Caco-2 (cell line): ENCODE results near the gene DDN. TPM values are rescaled to one million over a fixed set of nuclear protein-coding genes. Genes with fewer than 3 reads are reported as not detected.

ENCODE experiments used
- BruUV-seq: library from RNA; stranded (reverse); fragments of 400-500 nt; replicated peaks from 2 replicates; lab custom pipeline; 2021; lab: Mats Ljungman, UMichigan
- CTCF ChIA-PET: fragments of 300-600 bp; sonication (Branson Sonifier 250); formaldehyde crosslinking; loops from one replicate; lab custom pipeline; 2022; ENCODE audit warnings: antibody characterized with exemption; lab: Charles Lee
- POLR2A ChIA-PET: fragments of 300-600 bp; sonication (Branson Sonifier 250); formaldehyde crosslinking; loops from one replicate; lab custom pipeline; 2022; ENCODE audit warnings: antibody characterized with exemption; lab: Charles Lee
- DNase-seq, 2 experiments: peaks; one replicate each; pipeline versions ENCODE4 v3.0.0 to v3.0.0-alpha.2; 2020 to 2022
- H3K27me3 ChIP-seq: replicated peaks from 2 replicates; pipeline ENCODE4 v1.6.0; 2011; ENCODE audit warnings: low read length; ENCODE audit not compliant: control insufficient read depth, insufficient read depth
- H3K36me3 ChIP-seq: 2 replicates; pipeline ENCODE4 v1.5.1; 2011; ENCODE audit warnings: low read length; ENCODE audit not compliant: control insufficient read depth, insufficient read depth
- H3K4me1 ChIP-seq: fragments of 250-450 bp; sonication (Bioruptor Pico); 2 replicates; pipeline ENCODE4 v1.5.1; 2020; ENCODE audit warnings: mild to moderate bottlenecking
- H3K4me3 ChIP-seq: 2 replicates; pipeline ENCODE4 v1.5.1; 2011; ENCODE audit warnings: low read depth, mild to moderate bottlenecking, control low read depth, low read length
- H3K9me3 ChIP-seq: fragments of 250-450 bp; sonication (Bioruptor Pico); 2 replicates; pipeline ENCODE4 v1.5.1; 2020; ENCODE audit warnings: mild to moderate bottlenecking, moderate library complexity
- H3K27ac Mint-ChIP-seq: one replicate; pipeline ENCODE4 v1.8.0; 2022; ENCODE audit warnings: mixed read lengths; ENCODE audit not compliant: unreplicated experiment
- H3K27me3 Mint-ChIP-seq: one replicate; pipeline ENCODE4 v1.8.0; 2022; ENCODE audit warnings: mixed read lengths; ENCODE audit not compliant: insufficient read depth, unreplicated experiment
- H3K36me3 Mint-ChIP-seq: one replicate; pipeline ENCODE4 v1.8.0; 2022; ENCODE audit warnings: mild to moderate bottlenecking, mixed read lengths; ENCODE audit not compliant: insufficient read depth, unreplicated experiment
- H3K4me1 Mint-ChIP-seq: one replicate; pipeline ENCODE4 v1.8.0; 2022; ENCODE audit warnings: low read depth, mixed read lengths; ENCODE audit not compliant: unreplicated experiment
- H3K4me3 Mint-ChIP-seq: one replicate; pipeline ENCODE4 v1.8.0; 2022; ENCODE audit warnings: mild to moderate bottlenecking, moderate library complexity, mixed read lengths; ENCODE audit not compliant: unreplicated experiment
- H3K9me3 Mint-ChIP-seq: one replicate; pipeline ENCODE4 v1.8.0; 2022; ENCODE audit warnings: mixed read lengths; ENCODE audit not compliant: unreplicated experiment
- intact Hi-C: fragments of 100-400 bp; cut with micrococcal nuclease; formaldehyde crosslinking; loops from one replicate; pipeline ENCODE4 v1.10.0; 2022; ENCODE audit not compliant: unreplicated experiment
- total RNA-seq: library from RNA; stranded (reverse); gene quantifications from 2 replicates; pipeline ENCODE4 v1.2.3, GENCODE V29; 2022
- TF ChIP-seq, protein P1 (sequence below), 2 experiments: fragments of 200-600 bp in 1 of 2; IDR thresholded peaks; 1 replicate in 1 of 2; 2 replicates in 1 of 2; pipeline versions ENCODE4 v1.5.1 to v1.8.0; 2011 to 2022; ENCODE audit warnings: antibody characterized with exemption in 1 of 2, control low read depth in 1 of 2, inconsistent platforms in 1 of 2, low read depth in 1 of 2, low read length in 1 of 2, mild to moderate bottlenecking in 1 of 2, moderate library complexity in 1 of 2; ENCODE audit not compliant: insufficient read depth in 1 of 2, severe bottlenecking in 1 of 2, unreplicated experiment in 1 of 2

Gene DDN
- total RNA-seq, 1 experiment from 2014 or later: 1.9 TPM

DNA sequence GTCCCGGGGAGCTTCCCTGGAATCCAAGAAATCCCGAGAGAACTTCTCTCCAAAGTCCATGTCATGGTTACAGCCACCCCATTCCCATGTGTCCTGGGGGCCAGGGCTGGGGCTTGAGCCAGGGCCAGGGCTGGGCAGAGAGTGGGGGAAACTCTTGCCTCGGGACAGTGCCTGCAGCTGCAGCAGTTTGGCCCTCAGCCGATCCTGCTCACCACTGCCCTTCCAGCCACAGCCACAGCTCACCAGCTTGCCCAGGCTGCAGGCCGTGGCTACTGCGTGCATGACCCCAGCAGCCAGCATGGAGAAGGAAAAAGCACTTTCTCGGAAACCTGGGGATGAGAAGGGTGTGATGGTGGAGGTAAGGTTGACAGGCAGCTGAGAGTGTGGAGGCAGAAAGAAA lies 31.2 kb downstream of the DDN start:
- POLR2A ChIA-PET: no interaction called here
- no peaks in the 10 kb centered on the region for H3K36me3 Mint-ChIP-seq
- TF ChIP-seq, protein P1, sequence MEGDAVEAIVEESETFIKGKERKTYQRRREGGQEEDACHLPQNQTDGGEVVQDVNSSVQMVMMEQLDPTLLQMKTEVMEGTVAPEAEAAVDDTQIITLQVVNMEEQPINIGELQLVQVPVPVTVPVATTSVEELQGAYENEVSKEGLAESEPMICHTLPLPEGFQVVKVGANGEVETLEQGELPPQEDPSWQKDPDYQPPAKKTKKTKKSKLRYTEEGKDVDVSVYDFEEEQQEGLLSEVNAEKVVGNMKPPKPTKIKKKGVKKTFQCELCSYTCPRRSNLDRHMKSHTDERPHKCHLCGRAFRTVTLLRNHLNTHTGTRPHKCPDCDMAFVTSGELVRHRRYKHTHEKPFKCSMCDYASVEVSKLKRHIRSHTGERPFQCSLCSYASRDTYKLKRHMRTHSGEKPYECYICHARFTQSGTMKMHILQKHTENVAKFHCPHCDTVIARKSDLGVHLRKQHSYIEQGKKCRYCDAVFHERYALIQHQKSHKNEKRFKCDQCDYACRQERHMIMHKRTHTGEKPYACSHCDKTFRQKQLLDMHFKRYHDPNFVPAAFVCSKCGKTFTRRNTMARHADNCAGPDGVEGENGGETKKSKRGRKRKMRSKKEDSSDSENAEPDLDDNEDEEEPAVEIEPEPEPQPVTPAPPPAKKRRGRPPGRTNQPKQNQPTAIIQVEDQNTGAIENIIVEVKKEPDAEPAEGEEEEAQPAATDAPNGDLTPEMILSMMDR (IDR thresholded peaks at IDR 0.05; ENCODE audit: insufficient read depth in 1 of 2, low read depth in 1 of 2, low read length in 1 of 2, severe bottlenecking in 1 of 2, unreplicated experiment in 1 of 2): no peak
- Histone ChIP-seq H3K9me3 (no peaks in the 10 kb centered on the region), H3K4me1 (peaks cover 25% of the 10 kb centered on the region), H3K27me3 (no peaks in the 10 kb centered on the region), H3K36me3 (no peaks in the 10 kb centered on the region), H3K4me3 (no peak overlapping the region)
- DNase-seq: no peak
- H3K9me3 Mint-ChIP-seq: no peaks in the 10 kb centered on the region
- no TSS peak for BruUV-seq
- no peak overlapping the region for H3K27ac Mint-ChIP-seq
- intact Hi-C loops: no loop called here
- no peaks in the 10 kb centered on the region for H3K27me3 Mint-ChIP-seq
- H3K4me1 Mint-ChIP-seq: peaks cover 18% of the 10 kb centered on the region
- CTCF ChIA-PET: interaction anchor here (1.1 to 2.6 kb wide), 6 partner anchors 10 to 29 kb away, joined by 3 to 8 read pairs (median 6); partner anchors contain the start of gene WNT1
- H3K4me3 Mint-ChIP-seq: no peak overlapping the region

DNA sequence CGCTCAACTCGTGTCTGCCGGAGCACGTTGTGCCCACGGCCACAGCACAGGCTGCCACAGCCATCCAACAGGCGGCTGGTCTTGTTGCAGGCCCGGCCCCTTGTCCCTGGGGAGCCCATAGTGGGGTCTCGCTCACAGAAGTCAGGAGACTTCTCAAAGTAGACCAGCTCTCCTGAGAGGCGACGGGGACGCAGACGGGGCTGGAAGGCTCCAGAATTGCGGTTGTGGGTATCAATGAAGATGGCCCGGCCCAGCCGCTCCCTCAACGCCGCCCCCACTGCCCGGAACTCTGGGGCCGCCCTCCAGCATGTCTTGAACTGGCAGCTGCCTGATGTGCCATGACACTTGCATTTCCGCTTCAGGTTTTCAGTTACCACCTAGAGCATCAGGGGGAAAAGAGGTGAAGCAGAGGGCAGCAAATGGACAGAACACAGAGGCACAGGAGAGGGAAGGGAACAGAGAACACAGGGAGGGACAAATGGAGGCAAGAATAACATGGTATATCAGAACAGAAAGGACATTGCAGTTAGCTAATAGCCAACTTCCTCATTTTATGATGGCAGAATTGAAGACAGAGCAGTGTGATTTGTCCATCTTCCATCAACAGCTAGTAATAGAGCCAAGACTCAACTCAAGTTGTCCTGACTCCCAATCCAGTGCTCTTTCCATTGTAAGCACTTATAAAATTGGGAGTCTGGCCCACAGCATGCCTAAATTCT lies 32.8 kb downstream of the DDN start:
- Mint-ChIP-seq H3K9me3 (no peaks in the 10 kb centered on the region), H3K36me3 (no peaks in the 10 kb centered on the region), H3K4me1 (peaks cover 16% of the 10 kb centered on the region), H3K27ac (no peak overlapping the region), H3K27me3 (no peaks in the 10 kb centered on the region), H3K4me3 (no peak overlapping the region)
- Histone ChIP-seq H3K4me1 (peaks cover 20% of the 10 kb centered on the region), H3K27me3 (no peaks in the 10 kb centered on the region), H3K4me3 (no peak overlapping the region), H3K9me3 (no peaks in the 10 kb centered on the region), H3K36me3 (no peaks in the 10 kb centered on the region)
- TF ChIP-seq, protein P1 (IDR thresholded peaks at IDR 0.05; ENCODE audit: insufficient read depth in 1 of 2, low read depth in 1 of 2, low read length in 1 of 2, severe bottlenecking in 1 of 2, unreplicated experiment in 1 of 2): no peak
- POLR2A ChIA-PET: interaction anchor here (0.6 to 1.1 kb wide), 3 partner anchors 7 to 22 kb away, joined by 3 to 5 read pairs (median 3); partner anchors contain the start of gene ARF3
- intact Hi-C loops: no loop called here
- no TSS peak for BruUV-seq
- CTCF ChIA-PET: interaction anchor here (0.5 to 2.6 kb wide), 4 partner anchors 15 to 656 kb away, joined by 4 to 8 read pairs (median 6); no protein-coding TSS in a partner anchor
- no peak for DNase-seq

GRCh38 chr12:48965298-48965838 lies 33.8 kb downstream of the DDN start:
- POLR2A ChIA-PET: no interaction called here
- H3K4me3 Mint-ChIP-seq: no peak overlapping the region
- intact Hi-C loops: loop anchor here (1.0 kb wide), 1 partner anchor 30 kb away; no protein-coding TSS in a partner anchor

More at GRCh38 chr12:48965298-48965838, 33.8 kb downstream of the DDN start:
- no TSS peak for BruUV-seq
- Mint-ChIP-seq H3K36me3 (no peaks in the 10 kb centered on the region), H3K27ac (no peak overlapping the region), H3K27me3 (no peaks in the 10 kb centered on the region), H3K4me1 (peaks cover 6% of the 10 kb centered on the region), H3K9me3 (no peaks in the 10 kb centered on the region)
- Histone ChIP-seq H3K36me3 (no peaks in the 10 kb centered on the region), H3K9me3 (no peaks in the 10 kb centered on the region), H3K4me1 (peaks cover 15% of the 10 kb centered on the region), H3K4me3 (no peak overlapping the region), H3K27me3 (no peaks in the 10 kb centered on the region)
- TF ChIP-seq, protein P1 (IDR thresholded peaks at IDR 0.05; ENCODE audit: insufficient read depth in 1 of 2, low read depth in 1 of 2, low read length in 1 of 2, severe bottlenecking in 1 of 2, unreplicated experiment in 1 of 2): peak; percentile 48 to 72
- CTCF ChIA-PET: no interaction called here
- peak in 1 of 2 experiments; percentile 59 for DNase-seq
